H54 (cell line): ENCODE data around the gene ACTC1.

Experiments used
- DNase-seq: peaks from one replicate; pipeline ENCODE4 v3.0.0; 2011; ENCODE audit warnings: low spot score, mixed read lengths; ENCODE audit not compliant: insufficient read length
- FAIRE-seq: peaks from 3 replicates; lab custom pipeline; 2011; peaks lifted over from hg19 to GRCh38; lab: Jason Lieb, UNC
- POLR2A ChIP-seq: IDR thresholded peaks from 2 replicates; pipeline ENCODE4 v1.6.1; 2011; ENCODE audit warnings: low read depth, mild to moderate bottlenecking, low read length

The ACTC1 gene

DNA sequence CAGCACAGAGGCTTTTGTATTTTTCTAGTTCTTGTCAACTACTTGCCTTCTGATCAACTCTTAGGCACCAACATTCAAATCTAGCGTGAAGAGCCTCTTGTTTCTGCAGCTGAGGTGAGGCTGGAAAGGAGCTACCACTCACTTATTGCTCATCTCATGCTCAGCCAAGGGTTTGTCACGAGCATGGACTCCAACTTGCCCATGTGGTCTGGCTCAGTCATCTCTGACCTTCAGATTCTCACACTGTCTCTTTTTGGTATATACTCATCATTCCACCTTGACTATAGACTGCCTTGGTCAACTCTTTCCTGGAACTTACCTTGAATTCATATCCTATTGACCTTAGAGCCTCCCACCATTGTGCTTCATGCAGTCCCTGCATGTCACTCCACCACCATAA is 35.4 kb downstream of the ACTC1 start:
- TF ChIP-seq POLR2A: no peak

GRCh38 chr15:34759347-34759746 is 36.0 kb downstream of the ACTC1 start:
- FAIRE-seq (no peak), DNase-seq (no peak)
- TF ChIP-seq POLR2A: no peak

More for the DNA sequence above, 35.4 kb downstream of the ACTC1 start:
- FAIRE-seq (no peak), DNase-seq (no peak)

DNA sequence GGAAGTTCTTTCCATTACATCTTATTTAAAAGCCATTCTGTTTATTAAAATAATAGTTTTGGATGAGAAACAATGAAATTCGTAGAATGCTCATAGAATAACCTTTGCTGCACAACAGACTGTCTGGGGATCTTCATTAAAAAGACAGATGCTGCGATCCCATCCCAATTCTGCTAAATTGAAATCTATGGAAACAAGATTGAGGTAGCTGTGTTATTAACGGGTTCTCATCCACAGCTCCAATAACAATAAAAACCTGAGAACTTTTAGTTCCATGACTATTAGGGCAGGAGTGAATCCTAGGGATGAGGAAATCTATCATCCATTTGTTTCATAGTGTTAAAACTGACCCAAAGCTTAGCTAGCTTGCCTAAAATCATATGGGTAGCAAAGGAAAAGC is 38.1 kb downstream of the ACTC1 start:
- DNase-seq (no peak), FAIRE-seq (no peak)
- no peak for TF ChIP-seq POLR2A

- DNase-seq (no peak), FAIRE-seq (no peak)
- 0 out of 2 replicates have a peak, but pooled peaks have one; percentile 8 for TF ChIP-seq POLR2A
These were observed 40.0 kb downstream of the ACTC1 start for GRCh38 chr15:34755419-34755773.

- DNase-seq: no peak
- no peak for FAIRE-seq
- TF ChIP-seq POLR2A: no peak
These were observed 40.5 kb downstream of the ACTC1 start, which contains the start of gene GJD2 for GRCh38 chr15:34754674-34755418. TSS of gene GJD2 (minus strand) at chr15:34754998. CDS start at chr15:34754488, 510 bp downstream.

DNA sequence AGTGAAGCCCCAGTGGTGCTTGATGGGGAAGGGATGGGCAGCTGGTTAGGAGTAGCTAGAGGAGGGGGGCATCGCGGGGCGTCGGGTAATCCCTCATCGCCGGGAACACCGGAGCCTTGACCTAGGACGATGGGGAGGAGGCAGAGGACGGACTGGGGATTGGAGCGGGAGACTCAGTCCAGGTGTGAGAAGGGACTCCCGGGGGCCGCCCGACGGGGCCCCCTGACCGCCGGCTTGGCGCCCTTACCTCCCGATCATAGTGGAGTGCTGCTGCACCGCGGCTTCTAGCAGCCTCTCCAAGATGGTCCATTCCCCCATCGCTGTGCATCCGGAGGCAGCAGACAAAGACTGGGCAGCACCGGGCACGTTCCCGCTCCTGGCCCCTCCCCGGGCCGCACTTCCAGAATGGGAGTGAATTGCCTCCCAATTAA is 41.2 kb downstream of the ACTC1 start:
- no peak for DNase-seq
- TF ChIP-seq POLR2A: no peak
- FAIRE-seq: no peak

DNA sequence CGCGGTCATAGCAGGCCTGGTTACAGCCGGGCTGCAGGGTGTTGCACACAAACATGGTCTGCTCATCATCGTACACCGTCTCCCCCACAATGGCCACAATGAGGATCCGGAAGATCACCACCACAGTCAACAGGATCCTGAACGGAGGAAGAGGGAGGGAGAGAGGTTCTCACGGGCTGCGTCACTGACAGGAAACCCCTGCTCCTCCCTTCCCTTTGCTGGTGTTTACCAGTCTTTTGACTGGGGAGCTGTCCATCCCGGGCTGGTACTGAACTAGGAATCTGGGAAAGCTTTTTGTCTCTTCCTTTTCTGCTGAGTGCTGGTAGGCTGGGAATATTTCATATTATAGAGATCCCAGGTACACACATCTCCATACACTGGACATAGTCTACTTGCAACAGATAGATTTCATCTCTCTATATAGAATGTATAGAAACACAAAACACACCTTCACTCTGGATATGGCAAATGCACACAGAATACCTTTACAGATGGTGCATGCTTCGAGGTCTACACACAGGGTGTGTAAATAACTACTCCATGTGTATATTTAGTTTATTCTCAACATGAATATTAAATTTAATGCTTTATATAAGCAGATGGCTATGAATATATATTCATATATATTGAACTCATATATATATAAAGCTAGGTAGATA is 42.0 kb downstream of the ACTC1 start:
- DNase-seq: peak; percentile 48
- FAIRE-seq: peak; percentile 23
- TF ChIP-seq POLR2A: no peak

DNA sequence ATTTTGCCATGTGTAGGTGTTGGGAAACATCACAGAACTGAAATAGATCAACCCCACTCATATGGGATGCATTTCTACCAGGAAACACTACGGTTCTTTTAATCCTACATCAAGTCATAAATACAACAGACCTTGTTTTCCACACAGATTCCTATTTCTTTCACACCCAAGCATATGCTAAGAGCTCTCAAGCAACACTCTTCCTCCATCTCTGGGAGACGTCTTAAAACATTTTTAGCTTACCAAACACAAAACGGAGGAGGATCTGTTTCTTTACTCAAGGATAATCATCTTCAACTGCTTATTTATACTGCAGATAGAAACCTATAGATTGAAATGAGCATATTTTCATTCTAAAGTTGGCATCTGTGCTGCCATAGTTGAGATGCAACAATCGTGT is 45.7 kb downstream of the ACTC1 start:
- FAIRE-seq (no peak), DNase-seq (no peak)
- no peak for TF ChIP-seq POLR2A
